Keratinocyte (primary cell): ENCODE measurements around the gene KRTAP6-3. TPM values are rescaled to one million over a fixed set of nuclear protein-coding genes. Genes with fewer than 3 reads are reported as not detected.

Source experiments
- DNase-seq: peaks from one replicate; pipeline ENCODE4 v3.0.0-alpha.2; 2011; ENCODE audit warnings: low read depth, missing footprints, low spot score
- FAIRE-seq: peaks from 2 replicates; lab custom pipeline; 2011; peaks lifted over from hg19 to GRCh38; lab: Jason Lieb, UNC
- H2AFZ ChIP-seq: 2 replicates; pipeline ENCODE4 v1.6.0; 2012; ENCODE audit warnings: low read length, control low read depth, inconsistent platforms; ENCODE audit not compliant: control insufficient read depth
- H3K27ac ChIP-seq: 2 replicates; pipeline ENCODE4 v1.5.1; 2011; ENCODE audit warnings: low read length; ENCODE audit not compliant: control insufficient read depth, insufficient read depth
- H3K27me3 ChIP-seq: 3 replicates; pipeline ENCODE4 v1.6.0; 2011; ENCODE audit warnings: low read length; ENCODE audit not compliant: control insufficient read depth, insufficient read depth; ENCODE audit errors: extremely low read depth
- H3K36me3 ChIP-seq, 2 experiments: 2 replicates in 1 of 2; 3 replicates in 1 of 2; pipeline ENCODE4 v1.5.1; 2011; ENCODE audit warnings: low read length in 2 of 2, mild to moderate bottlenecking in 1 of 2; ENCODE audit not compliant: control insufficient read depth in 2 of 2, insufficient read depth in 2 of 2; ENCODE audit errors: extremely low read depth in 1 of 2
- H3K4me1 ChIP-seq: 3 replicates; pipeline ENCODE4 v1.5.1; 2011; ENCODE audit warnings: low read length; ENCODE audit not compliant: control insufficient read depth, insufficient read depth; ENCODE audit errors: extremely low read depth
- H3K4me2 ChIP-seq: 3 replicates; pipeline ENCODE4 v1.6.0; 2011; ENCODE audit warnings: low read depth, low read length; ENCODE audit not compliant: control insufficient read depth, insufficient read depth; ENCODE audit errors: extremely low read depth
- H3K4me3 ChIP-seq, 3 experiments: fragments of 200-600 bp in 1 of 3; sonication (generic) in 1 of 3; 2 replicates in 2 of 3; 3 replicates in 1 of 3; pipeline ENCODE4 v1.5.1; 2011 to 2016; ENCODE audit warnings: low read length in 3 of 3, mild to moderate bottlenecking in 3 of 3, control low read depth in 2 of 3, inconsistent platforms in 1 of 3, low read depth in 1 of 3, mixed read lengths in 1 of 3, mixed run types in 1 of 3, moderate library complexity in 1 of 3; ENCODE audit not compliant: control insufficient read depth in 2 of 3, insufficient read depth in 2 of 3; ENCODE audit errors: extremely low read depth in 1 of 3
- H3K79me2 ChIP-seq: 2 replicates; pipeline ENCODE4 v1.6.0; 2012; ENCODE audit warnings: low read length; ENCODE audit not compliant: control insufficient read depth, insufficient read depth
- H3K9ac ChIP-seq: 3 replicates; pipeline ENCODE4 v1.6.0; 2011; ENCODE audit warnings: low read length; ENCODE audit not compliant: control insufficient read depth, insufficient read depth; ENCODE audit errors: extremely low read depth
- H3K9me1 ChIP-seq: 3 replicates; pipeline ENCODE4 v1.6.0; 2011; ENCODE audit warnings: low read length; ENCODE audit not compliant: control insufficient read depth, insufficient read depth; ENCODE audit errors: extremely low read depth
- H3K9me3 ChIP-seq: 2 replicates; pipeline ENCODE4 v1.5.1; 2012; ENCODE audit warnings: low read depth, low read length; ENCODE audit not compliant: control insufficient read depth
- H4K20me1 ChIP-seq: 3 replicates; pipeline ENCODE4 v1.6.0; 2011; ENCODE audit warnings: low read length; ENCODE audit not compliant: control insufficient read depth, insufficient read depth; ENCODE audit errors: extremely low read depth
- CTCF ChIP-seq, 3 experiments: IDR thresholded peaks in 1 of 3; conservative IDR thresholded peaks in 1 of 3; optimal IDR thresholded peaks in 1 of 3; 2 replicates in 2 of 3; 3 replicates in 1 of 3; pipeline versions ENCODE3 to v1.5.1; 2011; ENCODE audit warnings: low read length in 3 of 3, mild to moderate bottlenecking in 3 of 3, moderate library complexity in 2 of 3, control low read depth in 1 of 3, inconsistent platforms in 1 of 3; ENCODE audit not compliant: insufficient read depth in 2 of 3; ENCODE audit errors: extremely low read depth in 1 of 3
- EZH2 ChIP-seq: IDR thresholded peaks from one replicate; pipeline ENCODE4 v1.6.1; 2012; ENCODE audit warnings: inconsistent platforms, mild to moderate bottlenecking, low read length, moderate library complexity
- dilution Hi-C: fragments of 300-500 bp; cut with MboI; formaldehyde crosslinking; loops from one replicate; pipeline ENCODE4 v1.7.0; 2020; ENCODE audit warnings: low sequenced_read_pairs; ENCODE audit not compliant: extremely low pct_ligation_motif_present
- polyA plus RNA-seq, 5 experiments: library from polyadenylated mRNA; depleted of rRNA in 3 of 5; stranded (reverse) in 3 of 5; stranded (forward) in 1 of 5; unstranded in 1 of 5; fragments of >200 nt; gene quantifications; 1 replicate in 1 of 5; 2 replicates in 3 of 5; 3 replicates in 1 of 5; pipeline versions ENCODE4 v1.2.1 to v1.2.3, GENCODE V29; 2011 to 2012; ENCODE audit warnings: missing spikeins in 2 of 5, low read depth in 1 of 5, low replicate concordance in 1 of 5

The KRTAP6-3 gene
- polyA plus RNA-seq, 1 donor (not counting 4 experiments of a cell fraction or from before 2014, with no cell fraction given): not detected

DNA sequence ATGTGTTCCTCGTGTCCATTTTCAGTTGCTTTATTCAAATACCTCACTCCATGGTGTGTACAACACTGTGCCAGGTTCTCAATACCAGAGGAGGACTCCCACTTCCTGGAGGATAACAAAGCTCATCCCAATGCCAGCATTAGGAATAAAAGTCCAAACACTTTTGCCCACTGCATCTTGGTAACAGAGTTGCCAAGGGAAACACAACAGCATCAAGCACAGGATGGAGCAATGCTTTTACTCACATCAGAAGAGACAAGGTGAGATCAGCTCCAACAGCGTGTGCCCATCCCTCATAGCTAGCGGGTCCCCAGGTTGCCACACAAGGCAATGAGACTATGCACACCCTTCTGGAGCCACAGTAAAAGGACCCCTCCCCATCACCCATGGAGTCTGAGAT lies 31.1 kb downstream of the KRTAP6-3 start:
- Histone ChIP-seq H3K4me2 (no peak overlapping the region), H3K27me3 (no peaks in the 10 kb centered on the region), H3K9me1 (no peaks in the 10 kb centered on the region), H3K4me3 (no peak overlapping the region), H4K20me1 (no peaks in the 10 kb centered on the region), H3K9me3 (no peaks in the 10 kb centered on the region), H3K27ac (no peak overlapping the region), H3K36me3 (no peaks in the 10 kb centered on the region), H3K4me1 (no peaks in the 10 kb centered on the region), H2AFZ (no peak overlapping the region), H3K9ac (no peak overlapping the region), H3K79me2 (no peaks in the 10 kb centered on the region)
- dilution Hi-C loops: no loop called here
- no peak for DNase-seq
- no peak for TF ChIP-seq CTCF (optimal IDR thresholded peaks at IDR 0.05 in 1 of 3, IDR thresholded peaks at IDR 0.05 in 1 of 3, conservative IDR thresholded peaks at IDR 0.05 in 1 of 3; ENCODE audit: extremely low read depth in 1 of 3, insufficient read depth in 2 of 3, low read length in 3 of 3)
- TF ChIP-seq EZH2: no peak
- FAIRE-seq: no peak

GRCh38 chr21:30625449-30626165 lies 33.4 kb downstream of the KRTAP6-3 start:
- TF ChIP-seq EZH2 (no peak), CTCF (optimal IDR thresholded peaks at IDR 0.05 in 1 of 3, IDR thresholded peaks at IDR 0.05 in 1 of 3, conservative IDR thresholded peaks at IDR 0.05 in 1 of 3; ENCODE audit: extremely low read depth in 1 of 3, insufficient read depth in 2 of 3, low read length in 3 of 3) (no peak)

More at GRCh38 chr21:30625449-30626165, 33.4 kb downstream of the KRTAP6-3 start:
- DNase-seq: no peak
- no peak overlapping the region for H3K4me2 ChIP-seq
- FAIRE-seq: no peak
- no peak overlapping the region for H3K9ac ChIP-seq
- H3K4me1 ChIP-seq: no peaks in the 10 kb centered on the region
- H3K79me2 ChIP-seq: no peaks in the 10 kb centered on the region
- H2AFZ ChIP-seq: no peak overlapping the region
- H3K27ac ChIP-seq: no peak overlapping the region
- no peaks in the 10 kb centered on the region for H3K27me3 ChIP-seq
- no peaks in the 10 kb centered on the region for H3K36me3 ChIP-seq
- H3K4me3 ChIP-seq: no peak overlapping the region
- no peaks in the 10 kb centered on the region for H3K9me1 ChIP-seq
- dilution Hi-C loops: no loop called here
- no peaks in the 10 kb centered on the region for H4K20me1 ChIP-seq
- no peaks in the 10 kb centered on the region for H3K9me3 ChIP-seq
